Fibroblast of peridontal ligament (primary cell): ENCODE data around the gene TBPL1.
"Not testable (repeated sequence)": the region's sequence is repeated elsewhere in the genome, so short reads cannot be mapped to it uniquely, and the experiment has no call there.

Experiments used
- DNase-seq: peaks from one replicate; pipeline ENCODE4 v3.0.0-alpha.2; 2010; ENCODE audit errors: extremely low read depth

Gene TBPL1

GRCh38 chr6:133952815-133953633 lies at the start of gene TBPL1:
TSS of gene TBPL1 (plus strand) at chr6:133953224. CDS start at chr6:133980126, 26,902 bp downstream.
- DNase-seq = peak; percentile 95

DNA sequence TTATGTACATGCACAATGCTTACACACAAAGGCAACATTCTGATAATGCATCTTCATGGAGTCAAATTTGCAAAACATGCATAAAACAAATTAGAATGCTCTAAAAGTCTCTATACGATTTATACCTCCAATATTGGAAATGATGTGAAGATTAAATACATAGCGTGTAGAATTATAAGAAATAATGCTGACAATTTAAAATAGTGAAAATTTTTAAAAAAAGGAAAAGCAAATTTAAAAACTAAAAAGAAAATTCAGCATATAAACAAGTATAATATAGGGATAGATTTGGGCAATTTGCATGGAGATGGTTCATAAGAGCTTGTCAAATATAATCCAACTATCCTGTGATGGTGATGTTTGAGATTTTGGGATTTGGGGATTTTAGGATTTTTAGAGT lies 49.2 kb upstream of the TBPL1 start:
- DNase-seq = no peak

DNA sequence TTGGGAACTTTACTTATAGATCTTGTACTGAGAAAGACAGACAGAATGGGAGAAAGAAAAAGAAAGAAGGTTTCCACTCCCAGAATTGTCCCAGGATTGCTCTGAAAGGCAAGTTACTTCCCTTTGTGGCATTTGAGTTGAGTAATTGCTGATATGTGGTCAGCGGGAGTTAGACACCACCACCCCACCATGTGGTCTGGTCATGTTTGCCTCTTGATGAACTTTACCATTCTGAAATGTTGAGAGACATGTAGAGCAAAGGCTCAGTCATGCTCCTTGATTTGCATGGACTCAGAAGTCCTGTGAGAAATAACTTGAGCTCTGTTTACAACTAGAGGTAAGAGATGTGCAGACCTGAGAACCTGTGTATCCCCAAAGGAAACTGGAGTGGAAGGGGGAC lies 47.0 kb upstream of the TBPL1 start:
- DNase-seq = no peak

DNA sequence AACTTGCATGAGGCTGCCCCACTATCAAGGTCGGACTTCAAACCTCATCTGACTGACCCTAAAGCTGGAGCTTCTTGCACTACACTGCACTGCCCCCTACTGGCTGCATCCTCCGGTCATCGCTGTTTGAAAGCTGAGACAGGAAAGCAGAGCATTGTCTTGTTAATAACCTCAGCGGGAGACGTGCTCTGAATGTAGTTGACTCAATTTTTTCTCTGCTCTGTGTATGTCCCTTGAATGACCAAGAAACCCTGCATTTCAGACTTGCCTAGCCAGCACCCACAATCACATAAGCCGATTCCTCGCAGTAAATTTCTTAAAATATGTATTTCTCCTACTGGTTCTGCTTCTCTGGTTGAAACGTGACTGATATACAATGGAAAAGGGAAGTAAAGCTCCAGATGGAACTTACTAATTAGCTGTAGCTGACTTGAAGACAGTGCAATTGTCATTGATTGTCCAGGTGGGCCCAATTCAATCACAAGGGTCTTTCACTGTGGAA lies 36.3 kb upstream of the TBPL1 start:
- peak; percentile 94 for DNase-seq

DNA sequence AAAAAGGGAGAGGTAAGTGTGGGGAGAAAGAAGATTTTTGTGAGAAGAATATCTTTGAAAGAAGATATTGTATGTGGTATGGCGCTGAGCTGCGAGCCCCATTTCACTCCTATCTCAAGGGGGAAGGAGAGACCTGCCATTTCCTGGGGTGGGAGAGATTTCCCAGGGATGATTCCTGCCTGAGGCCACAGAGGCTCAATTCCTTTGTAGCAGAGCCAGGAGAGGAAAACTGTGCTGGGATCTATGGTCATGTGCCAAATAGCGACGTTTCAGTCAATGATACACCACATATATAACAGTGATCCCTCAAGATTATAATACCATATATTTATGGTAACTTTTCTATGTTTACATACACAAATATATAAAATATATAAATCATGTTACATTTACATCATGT lies 35.2 kb upstream of the TBPL1 start:
- DNase-seq = no peak

DNA sequence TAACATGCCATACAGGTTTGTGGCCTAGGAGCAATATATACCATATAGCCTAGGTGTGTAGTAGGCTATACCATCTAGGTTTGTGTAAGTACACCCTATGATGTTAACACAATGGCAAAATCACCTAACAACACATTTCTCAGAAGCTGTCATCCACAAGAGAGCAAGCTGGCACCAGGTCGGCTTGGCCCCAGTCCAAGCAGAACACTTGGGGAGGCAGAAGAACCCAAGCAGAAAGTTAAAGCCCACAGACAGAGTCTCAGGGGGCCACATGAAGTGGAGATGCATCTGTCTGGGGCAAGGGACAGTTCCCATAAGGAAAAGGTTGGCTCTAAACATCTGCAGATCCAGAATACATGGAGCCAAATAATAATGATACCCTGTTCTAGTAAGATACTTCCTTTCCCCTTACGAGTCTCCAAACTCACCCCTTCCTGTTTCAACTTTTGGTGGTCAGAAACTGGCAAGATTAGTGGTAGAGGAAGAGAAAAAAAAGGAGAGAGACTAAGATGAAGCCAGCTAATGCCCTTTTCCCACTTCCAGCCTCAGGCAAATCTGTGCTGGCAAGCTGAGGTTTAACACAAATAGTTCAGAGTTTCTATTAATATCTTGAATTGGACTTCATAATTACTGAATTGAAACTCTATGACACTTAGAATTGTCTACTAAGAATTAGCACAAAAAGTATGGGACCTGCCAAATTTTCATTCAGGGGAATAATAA lies 34.7 kb upstream of the TBPL1 start:
- DNase-seq = no peak

- DNase-seq = no peak
These were observed 33.7 kb upstream of the TBPL1 start for GRCh38 chr6:133919362-133919761.

- peak; percentile 87 for DNase-seq
These were observed 31.7 kb upstream of the TBPL1 start for GRCh38 chr6:133921249-133921859.

DNA sequence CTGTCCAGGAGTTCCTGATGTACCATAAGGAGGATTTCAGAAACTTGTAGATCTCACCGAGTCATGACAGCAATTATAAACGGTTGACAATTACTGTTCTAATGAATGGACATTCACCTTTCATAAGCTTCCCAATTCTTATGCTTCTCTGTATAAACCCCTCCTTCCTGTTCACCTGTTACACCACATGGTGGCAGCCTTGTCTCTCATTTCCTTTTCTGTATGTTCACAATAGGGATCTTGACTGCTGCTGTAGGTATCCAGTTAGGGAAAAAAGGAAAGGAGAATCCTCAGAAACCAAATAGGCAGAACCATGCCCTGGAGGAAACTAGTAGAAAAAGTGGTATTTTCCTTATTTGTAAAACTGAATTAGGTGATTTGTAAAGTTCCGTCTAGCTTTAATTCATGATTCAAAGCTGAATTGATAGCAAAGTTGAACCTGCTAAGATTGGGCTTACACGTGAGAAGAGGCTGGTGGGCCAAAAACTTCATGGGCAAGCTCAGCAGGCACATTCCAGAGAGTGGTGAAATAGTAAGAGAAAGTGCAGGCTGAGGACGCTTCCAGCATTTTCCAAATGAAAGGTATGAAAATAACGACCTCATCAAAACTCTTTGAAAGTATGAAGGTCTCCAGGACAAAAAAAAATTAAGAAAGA lies 29.0 kb upstream of the TBPL1 start:
- peak; percentile 91 for DNase-seq

DNA sequence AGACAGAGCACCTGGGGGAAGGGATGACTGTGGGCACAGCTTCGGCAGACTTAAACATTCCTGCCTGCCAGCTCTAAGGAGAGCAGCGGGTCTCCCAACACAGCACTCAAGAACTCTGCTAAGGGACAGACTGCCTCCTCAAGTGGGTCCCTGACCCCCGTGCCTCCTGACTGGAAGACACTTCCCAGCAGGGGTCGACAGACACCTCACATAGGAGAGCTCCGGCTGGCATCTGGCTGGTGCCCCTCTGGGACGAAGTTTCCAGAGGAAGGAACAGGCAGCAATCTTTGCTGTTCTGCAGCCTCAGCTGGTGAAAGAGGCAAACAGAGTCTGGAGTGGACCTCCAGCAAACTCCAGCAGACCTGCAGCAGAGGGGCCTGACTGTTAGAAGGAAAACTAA lies 21.8 kb upstream of the TBPL1 start:
- not testable (repeated sequence) for DNase-seq

GRCh38 chr6:133936352-133936751 lies 16.7 kb upstream of the TBPL1 start:
- not testable (repeated sequence) for DNase-seq

DNA sequence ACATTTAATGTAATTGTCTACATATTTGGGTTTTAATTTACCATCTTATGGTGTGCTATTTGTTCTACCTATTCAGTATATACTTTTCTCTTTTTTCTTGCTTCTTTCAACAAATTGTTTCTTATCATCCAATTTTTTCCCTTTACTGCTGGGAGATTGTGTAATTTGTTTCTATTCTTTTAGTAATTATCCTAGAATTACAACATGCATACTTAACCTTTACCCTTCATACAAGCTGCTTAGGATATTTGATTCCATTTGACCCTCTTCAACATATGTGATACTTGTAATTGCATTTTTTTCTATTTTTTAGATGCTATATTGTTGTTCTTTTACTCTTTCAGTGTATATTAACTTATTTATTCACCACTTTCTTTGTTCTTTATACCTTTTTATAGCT lies 15.1 kb upstream of the TBPL1 start:
- no peak for DNase-seq

DNA sequence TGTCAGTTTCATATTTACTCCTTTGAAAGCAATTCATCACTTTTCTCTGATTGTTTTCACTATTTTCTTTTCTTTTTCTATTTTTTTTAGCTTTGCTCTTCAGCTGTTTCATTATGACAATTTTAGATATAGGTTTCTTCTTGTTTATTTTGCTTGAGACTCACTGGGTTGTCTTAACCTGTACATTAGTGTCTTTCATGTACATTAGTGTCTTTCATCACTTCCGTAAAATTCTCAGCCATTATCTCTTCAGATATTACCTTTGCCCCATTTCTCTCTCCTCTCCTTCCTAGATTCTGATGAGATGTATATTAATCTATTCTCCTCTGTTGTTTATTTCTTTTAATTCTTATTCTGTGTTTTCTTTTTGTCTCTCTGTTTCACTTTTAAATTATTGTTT lies 14.5 kb upstream of the TBPL1 start:
- DNase-seq = no peak

DNA sequence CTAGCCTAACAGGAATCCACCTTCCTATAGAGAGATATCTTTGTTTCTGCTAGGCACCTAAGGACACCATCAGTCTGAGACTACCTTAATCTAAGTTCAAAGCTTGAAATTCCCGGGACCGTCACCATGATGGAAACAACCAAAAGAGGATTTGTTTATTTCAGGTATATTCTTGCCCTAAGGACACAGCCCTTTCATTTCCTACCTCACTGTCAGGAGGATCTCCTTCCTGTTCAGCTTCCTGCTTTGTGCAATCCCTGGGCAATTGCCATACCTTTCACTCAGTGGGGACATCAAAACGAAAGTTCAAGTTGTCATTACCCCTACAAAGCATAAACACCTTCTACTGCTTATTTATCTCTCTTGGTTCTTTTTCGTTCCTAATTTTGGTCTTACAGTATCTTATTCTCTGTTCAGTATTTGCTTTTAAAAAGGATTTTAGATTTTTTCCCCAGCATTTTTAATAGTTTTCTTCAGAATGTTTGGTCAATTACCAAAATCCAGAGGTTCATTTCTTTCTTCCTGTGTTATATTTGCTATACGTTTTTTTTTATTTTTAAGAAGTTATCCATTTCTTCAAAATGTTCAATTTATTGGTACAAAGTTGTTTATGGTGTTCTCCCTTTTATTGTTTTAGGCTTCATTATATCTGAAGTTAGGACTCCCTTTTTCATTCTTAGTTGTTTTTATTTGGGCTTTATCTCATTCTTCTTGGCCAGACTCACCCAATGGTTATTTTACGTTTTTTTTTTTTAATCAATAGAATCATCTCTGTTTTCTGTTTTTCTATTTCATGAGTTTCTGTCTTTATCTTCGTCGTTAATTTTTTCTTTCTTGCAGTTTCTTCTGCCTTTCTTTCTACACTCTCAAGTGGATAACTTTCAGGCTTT lies 13.0 kb upstream of the TBPL1 start:
- no peak for DNase-seq

DNA sequence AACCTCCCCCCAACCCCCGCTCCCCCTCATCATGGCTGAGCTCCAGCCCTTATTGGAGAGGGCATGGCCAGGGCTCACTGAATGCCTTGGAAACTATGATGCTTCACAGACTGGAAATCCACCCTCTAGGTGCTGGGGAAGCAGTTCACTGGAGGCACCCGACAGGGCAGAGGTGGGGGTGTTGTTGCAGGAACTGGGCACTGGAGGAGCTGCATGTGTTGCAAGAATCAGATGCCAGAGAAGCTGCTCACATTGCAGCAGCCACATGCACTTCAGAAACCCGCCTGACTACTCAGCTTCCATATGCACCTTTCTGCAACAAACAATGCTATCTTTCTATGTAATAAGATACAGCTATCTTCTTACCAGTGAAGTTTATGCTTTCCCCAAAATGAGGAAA lies 7.9 kb upstream of the TBPL1 start:
- DNase-seq = no peak

- no peak for DNase-seq
These were observed 5.6 kb upstream of the TBPL1 start for GRCh38 chr6:133947302-133947900.

DNA sequence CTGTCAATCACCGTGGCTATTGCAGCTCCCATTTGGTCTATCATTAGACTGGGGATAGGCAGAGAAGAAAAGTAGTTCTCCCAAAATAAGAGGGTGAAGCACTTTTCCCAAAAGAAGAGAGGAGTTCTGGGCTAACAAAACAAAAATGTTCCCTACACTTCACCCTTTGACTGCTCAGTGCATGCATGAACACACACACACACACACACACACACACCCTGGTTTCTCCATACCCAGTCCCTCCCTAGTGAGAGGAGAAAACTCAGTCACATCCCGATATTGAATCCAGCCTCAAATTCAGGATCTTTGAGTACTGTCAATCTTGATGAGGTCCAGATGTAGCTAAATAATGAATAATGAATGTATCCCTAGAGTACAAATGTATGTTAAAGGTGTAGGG lies 4.6 kb upstream of the TBPL1 start:
- DNase-seq = no peak

DNA sequence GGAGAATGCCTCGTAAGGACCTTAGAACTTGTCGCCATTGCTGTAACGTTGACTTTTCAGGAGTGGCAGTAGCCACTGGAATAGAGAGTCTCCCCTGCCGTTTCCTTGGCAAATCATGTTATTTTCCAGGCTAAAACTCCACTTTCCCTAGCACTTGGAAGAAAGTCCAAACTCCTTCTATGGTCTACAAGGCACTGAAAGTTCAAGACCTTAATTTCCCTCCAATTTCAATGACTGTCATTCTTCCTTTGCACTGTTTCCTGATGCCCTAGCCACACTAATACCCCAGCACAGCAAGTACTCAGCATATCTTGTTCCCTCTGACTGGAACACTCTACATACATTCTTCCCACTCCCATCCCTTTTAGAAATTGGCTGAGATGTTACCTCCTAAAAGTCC lies 1.8 kb upstream of the TBPL1 start:
- DNase-seq = no peak

- DNase-seq = peak; percentile 83
These were observed 876 bp upstream of the TBPL1 start for GRCh38 chr6:133951881-133952814.
